ENCODE results near the gene SFMBT2.

- no peak for TF ChIP-seq REST (IDR thresholded peaks at IDR 0.05)
- no peak for TF ChIP-seq RCOR1 (IDR thresholded peaks at IDR 0.05; ENCODE audit: low read depth, low read length)
- no peak for TF ChIP-seq CTCF (IDR thresholded peaks at IDR 0.05)
- TF ChIP-seq HDAC2 (IDR thresholded peaks at IDR 0.05), result no peak
- no peak for TF ChIP-seq CEBPB (IDR thresholded peaks at IDR 0.05)
- TF ChIP-seq MAFK (IDR thresholded peaks at IDR 0.05; ENCODE audit: partially characterized antibody), result no peak
- TF ChIP-seq MAX (IDR thresholded peaks at IDR 0.05), result no peak
- TF ChIP-seq ESRRA (IDR thresholded peaks at IDR 0.05; ENCODE audit: borderline replicate concordance, low read length), result no peak
- no peak for TF ChIP-seq BHLHE40 (IDR thresholded peaks at IDR 0.05; ENCODE audit: low read depth, low read length)
Observed at GRCh38 chr10:7433861-7434260, 23.0 kb upstream of the SFMBT2 start.
